Mammary epithelial cell (primary cell): ENCODE data around the gene HBE1.

Experiments used
- CTCF ChIP-seq, 2 donors: IDR thresholded peaks in 1 of 2; conservative IDR thresholded peaks in 1 of 2; 2 replicates each; pipeline ENCODE4 v1.5.1; 2011 to 2012; ENCODE audit warnings: inconsistent platforms in 2 of 2, low read length in 2 of 2, mild to moderate bottlenecking in 2 of 2, control low read depth in 1 of 2, low read depth in 1 of 2; ENCODE audit not compliant: insufficient read depth in 1 of 2; ENCODE audit errors: extremely low read depth in 1 of 2
- EZH2 ChIP-seq: IDR thresholded peaks from 2 replicates; pipeline ENCODE4 v1.6.1; 2012; ENCODE audit warnings: low read length, inconsistent platforms, borderline replicate concordance

- TF ChIP-seq CTCF (conservative IDR thresholded peaks at IDR 0.05 in 1 of 2, IDR thresholded peaks at IDR 0.05 in 1 of 2; ENCODE audit: extremely low read depth in 1 of 2, insufficient read depth in 1 of 2, low read depth in 1 of 2, low read length in 2 of 2) (no peak), EZH2 (no peak)
Observed at GRCh38 chr11:5285703-5286340, 16.1 kb upstream of the HBE1 start.
